Right atrium auricular region (tissue), 2 donors: ENCODE data around the gene MYOF. TPM values are rescaled to one million over a fixed set of nuclear protein-coding genes. Genes with fewer than 3 reads are reported as not detected.
A peak's percentile ranks its signal among the peaks of the same experiment; 100 is the strongest.
"Not testable (repeated sequence)": the region's sequence is repeated elsewhere in the genome, so short reads cannot be mapped to it uniquely, and the experiment has no call there.

ENCODE experiments used
- DNase-seq: peaks from one replicate; pipeline ENCODE4 v3.0.0-alpha.2; 2019; ENCODE audit warnings: low spot score
- H3K27ac ChIP-seq, 2 donors: fragments of 200-600 bp; sonication (generic); 1 replicate in 1 of 2; 2 replicates in 1 of 2; pipeline ENCODE4 v1.5.1; 2016 to 2019
- H3K27me3 ChIP-seq, 2 donors: fragments of 200-600 bp; sonication (generic); one replicate each; pipeline versions ENCODE4 v1.5.1 to v1.6.0; 2017 to 2019
- H3K36me3 ChIP-seq: fragments of 200-600 bp; sonication (generic); one replicate; pipeline ENCODE4 v1.5.1; 2016
- H3K4me1 ChIP-seq, 2 donors: fragments of 200-600 bp; sonication (generic); one replicate each; pipeline versions ENCODE4 v1.5.1 to v1.6.0; 2017 to 2019
- H3K4me3 ChIP-seq, 2 donors: fragments of 200-600 bp; sonication (generic); 1 replicate in 1 of 2; 2 replicates in 1 of 2; pipeline ENCODE4 v1.5.1; 2017 to 2019; ENCODE audit warnings: mild to moderate bottlenecking in 1 of 2, moderate library complexity in 1 of 2
- H3K9me3 ChIP-seq, 2 donors: fragments of 200-600 bp; sonication (generic); one replicate each; pipeline ENCODE4 v1.5.1; 2019
- total RNA-seq, 2 donors: library from RNA; depleted of rRNA; stranded (reverse); fragments of >200 nt; gene quantifications; one replicate each; pipeline ENCODE4 v1.1.0, GENCODE V29; 2016
- TF ChIP-seq, protein P1 (sequence below), 2 donors: fragments of 200-600 bp; sonication (generic); IDR thresholded peaks; one replicate each; pipeline ENCODE4 v1.5.1; 2019; ENCODE audit warnings: antibody characterized with exemption in 2 of 2

Gene MYOF
- total RNA-seq, 2 donors from 2014 or later: 13.4 to 14.1 TPM

DNA sequence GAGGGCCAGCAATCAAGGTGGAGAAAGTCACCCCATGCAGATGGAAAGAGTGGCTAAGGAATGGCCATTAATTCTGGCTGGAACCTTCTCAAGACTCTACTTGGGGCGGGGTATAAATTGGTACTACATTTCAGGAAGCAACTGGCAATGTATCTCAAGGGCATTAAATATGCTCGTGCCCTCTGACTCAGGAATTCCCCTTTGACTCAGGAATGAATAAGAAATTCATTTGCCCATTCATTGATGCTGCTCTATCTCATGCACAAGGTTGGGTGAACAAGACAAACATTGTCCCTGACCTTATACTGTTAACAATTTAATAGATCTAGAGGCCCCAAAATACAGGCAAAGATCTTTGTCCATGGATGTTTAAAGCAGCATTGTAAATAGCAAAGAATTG lies 188.1 kb downstream of the MYOF start:
- Histone ChIP-seq H3K27me3 (no peaks in the 10 kb centered on the region), H3K4me1 (no peaks in the 10 kb centered on the region), H3K9me3 (no peaks in the 10 kb centered on the region), H3K4me3 (no peak overlapping the region), H3K36me3 (no peaks in the 10 kb centered on the region), H3K27ac (no peak overlapping the region)
- no peak for DNase-seq
- TF ChIP-seq, protein P1, sequence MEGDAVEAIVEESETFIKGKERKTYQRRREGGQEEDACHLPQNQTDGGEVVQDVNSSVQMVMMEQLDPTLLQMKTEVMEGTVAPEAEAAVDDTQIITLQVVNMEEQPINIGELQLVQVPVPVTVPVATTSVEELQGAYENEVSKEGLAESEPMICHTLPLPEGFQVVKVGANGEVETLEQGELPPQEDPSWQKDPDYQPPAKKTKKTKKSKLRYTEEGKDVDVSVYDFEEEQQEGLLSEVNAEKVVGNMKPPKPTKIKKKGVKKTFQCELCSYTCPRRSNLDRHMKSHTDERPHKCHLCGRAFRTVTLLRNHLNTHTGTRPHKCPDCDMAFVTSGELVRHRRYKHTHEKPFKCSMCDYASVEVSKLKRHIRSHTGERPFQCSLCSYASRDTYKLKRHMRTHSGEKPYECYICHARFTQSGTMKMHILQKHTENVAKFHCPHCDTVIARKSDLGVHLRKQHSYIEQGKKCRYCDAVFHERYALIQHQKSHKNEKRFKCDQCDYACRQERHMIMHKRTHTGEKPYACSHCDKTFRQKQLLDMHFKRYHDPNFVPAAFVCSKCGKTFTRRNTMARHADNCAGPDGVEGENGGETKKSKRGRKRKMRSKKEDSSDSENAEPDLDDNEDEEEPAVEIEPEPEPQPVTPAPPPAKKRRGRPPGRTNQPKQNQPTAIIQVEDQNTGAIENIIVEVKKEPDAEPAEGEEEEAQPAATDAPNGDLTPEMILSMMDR (IDR thresholded peaks at IDR 0.05): no peak

DNA sequence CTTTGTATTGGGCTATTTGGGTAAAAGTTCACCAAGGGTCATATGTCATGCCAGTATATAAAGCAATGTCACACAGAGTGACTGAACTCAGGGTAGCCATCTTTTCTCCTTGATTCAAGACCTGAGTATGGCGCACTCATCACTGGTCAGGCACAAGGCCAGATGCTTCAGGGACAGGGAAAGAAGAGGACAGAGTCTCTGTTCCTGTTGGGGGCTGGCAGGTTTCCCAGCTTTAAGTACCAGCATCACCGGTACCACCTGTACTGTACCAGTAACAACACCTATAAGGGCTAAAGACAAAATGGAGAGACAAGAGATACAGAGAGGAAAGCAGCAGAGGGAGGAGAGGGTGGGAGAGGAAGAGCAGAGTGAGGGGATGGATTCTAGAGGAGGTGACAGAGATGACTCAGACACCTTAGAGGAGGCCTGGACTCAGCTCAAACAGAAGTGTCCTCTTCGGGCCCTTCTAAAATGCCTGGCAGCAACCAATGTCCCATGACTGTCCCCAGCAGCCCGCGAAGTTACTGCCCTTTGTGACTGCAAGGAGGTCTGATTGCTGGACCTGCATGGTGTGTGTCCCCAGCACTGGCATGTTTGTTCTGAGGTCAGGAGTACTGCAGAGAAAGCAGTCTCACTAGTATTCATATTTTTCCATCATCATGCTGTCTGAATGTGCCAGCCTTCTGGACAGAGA lies 191.3 kb downstream of the MYOF start:
- H3K27me3 ChIP-seq: no peaks in the 10 kb centered on the region
- DNase-seq: no peak
- H3K4me1 ChIP-seq: no peaks in the 10 kb centered on the region
- no peaks in the 10 kb centered on the region for H3K36me3 ChIP-seq
- H3K4me3 ChIP-seq: no peak overlapping the region
- no peak overlapping the region for H3K27ac ChIP-seq
- TF ChIP-seq, protein P1 (IDR thresholded peaks at IDR 0.05): no peak
- no peaks in the 10 kb centered on the region for H3K9me3 ChIP-seq

DNA sequence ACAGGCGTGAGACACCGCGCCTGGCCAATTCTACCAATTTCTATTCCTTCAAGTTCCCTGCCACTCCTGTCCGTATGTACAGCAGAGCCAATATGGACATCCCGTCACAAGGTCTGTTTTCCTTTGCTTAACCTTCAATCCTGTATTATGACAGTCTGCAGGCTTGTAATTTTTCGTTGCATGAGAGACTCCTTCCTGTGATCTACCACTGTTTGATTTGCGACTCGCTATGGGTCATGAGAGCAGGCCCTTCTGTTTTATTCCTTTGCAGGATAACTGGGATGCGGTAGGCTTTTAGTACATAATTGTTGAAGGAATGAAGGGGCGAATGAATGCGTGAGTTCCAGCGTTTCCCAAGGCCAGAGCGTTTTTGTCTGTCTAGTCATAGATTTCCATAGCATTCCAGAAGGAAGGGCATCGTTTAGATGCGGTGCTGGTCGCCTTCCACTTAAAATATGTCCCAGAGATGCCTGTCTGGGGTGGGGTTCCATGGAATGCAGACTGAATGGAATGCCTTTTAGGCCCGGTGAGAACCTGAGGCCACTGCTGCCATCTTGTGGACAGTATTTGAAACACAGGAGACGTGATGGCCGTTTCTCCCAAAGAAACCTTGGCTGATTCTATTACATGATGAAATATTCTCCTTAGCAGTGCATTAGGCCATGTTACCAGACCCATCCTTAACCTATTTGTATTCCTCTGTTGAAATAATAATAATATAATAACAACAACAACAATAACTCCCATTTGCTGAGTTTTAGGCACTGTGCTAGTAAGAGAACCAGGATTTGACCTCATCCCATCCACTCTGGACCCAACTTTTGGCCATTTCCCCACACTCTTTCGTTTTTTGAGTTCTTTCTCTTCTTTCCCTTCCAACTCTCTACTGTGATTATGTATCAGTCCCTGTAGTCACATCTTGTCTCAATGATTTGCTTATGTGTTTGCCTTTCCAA lies 193.2 kb downstream of the MYOF start:
- H3K9me3 ChIP-seq: no peaks in the 10 kb centered on the region
- TF ChIP-seq, protein P1 (IDR thresholded peaks at IDR 0.05): peak; percentile 43 to 85
- no peak overlapping the region for H3K27ac ChIP-seq
- H3K4me1 ChIP-seq: no peaks in the 10 kb centered on the region
- no peak overlapping the region for H3K4me3 ChIP-seq
- DNase-seq: peak; percentile 82
- H3K27me3 ChIP-seq: no peaks in the 10 kb centered on the region
- no peaks in the 10 kb centered on the region for H3K36me3 ChIP-seq

DNA sequence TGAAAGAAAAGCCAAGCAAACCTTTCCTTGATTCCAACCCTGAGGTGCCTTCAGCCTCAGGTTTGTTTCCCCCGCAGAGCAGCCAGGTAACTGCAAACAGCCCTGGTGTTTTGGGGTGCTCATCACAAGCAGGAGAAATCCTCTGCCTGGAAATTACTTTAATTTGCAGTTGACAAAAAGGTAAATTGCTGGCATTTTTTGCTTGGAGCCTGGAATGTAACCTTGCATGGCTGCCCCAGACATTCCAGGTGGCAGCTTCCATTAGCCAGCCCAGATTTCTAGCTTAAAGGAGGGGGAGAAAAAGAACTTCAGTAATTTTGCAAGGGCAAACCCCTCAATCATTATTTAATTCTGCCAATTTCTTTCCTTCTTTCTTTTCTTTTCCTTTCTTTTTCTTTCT lies 194.4 kb downstream of the MYOF start:
- no peaks in the 10 kb centered on the region for H3K9me3 ChIP-seq
- no peak for DNase-seq
- no peaks in the 10 kb centered on the region for H3K27me3 ChIP-seq
- no peaks in the 10 kb centered on the region for H3K36me3 ChIP-seq
- no peak overlapping the region for H3K27ac ChIP-seq
- no peak overlapping the region for H3K4me3 ChIP-seq
- TF ChIP-seq, protein P1 (IDR thresholded peaks at IDR 0.05): no peak
- H3K4me1 ChIP-seq: no peaks in the 10 kb centered on the region

DNA sequence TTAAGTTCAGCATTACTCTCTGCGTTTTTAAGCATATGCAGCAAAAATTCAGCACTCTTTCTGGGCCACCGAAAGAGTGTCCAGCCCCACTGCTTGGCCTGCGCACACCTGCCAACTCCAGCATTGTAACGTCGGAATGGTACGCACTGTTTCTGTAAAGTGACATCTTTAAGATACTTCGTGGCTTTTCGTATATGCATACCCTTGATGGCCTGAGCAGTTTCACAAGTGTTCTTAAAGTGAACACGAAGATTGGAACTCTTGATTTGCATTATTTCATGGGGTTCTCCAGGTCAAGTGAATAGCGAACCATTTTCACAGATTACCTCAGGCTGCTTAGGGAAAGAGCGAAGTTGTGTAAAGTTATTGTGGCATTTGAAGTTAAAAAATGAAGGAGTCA lies 197.9 kb downstream of the MYOF start:
- not testable (repeated sequence) for H3K4me3 ChIP-seq, H3K9me3 ChIP-seq, H3K27ac ChIP-seq, H3K27me3 ChIP-seq, H3K36me3 ChIP-seq, H3K4me1 ChIP-seq, DNase-seq

DNA sequence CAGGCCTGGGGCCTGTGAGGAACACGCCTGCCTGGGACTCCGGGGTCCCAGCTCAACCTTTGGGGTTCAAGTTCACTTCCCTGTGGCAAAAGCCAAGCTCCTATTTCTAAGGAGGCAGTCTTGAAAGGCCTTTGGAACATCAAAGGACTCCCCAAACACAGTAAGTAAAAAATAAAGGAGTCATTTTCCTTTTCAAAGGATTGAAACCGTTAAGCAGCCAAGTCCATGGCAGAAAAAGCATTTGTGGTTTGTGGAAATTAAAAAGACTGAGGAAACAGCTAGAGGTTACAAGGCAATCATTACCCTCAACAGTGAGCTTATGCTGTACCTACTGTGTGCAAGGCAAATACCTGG lies 200.8 kb downstream of the MYOF start:
- H3K27me3 ChIP-seq: no peaks in the 10 kb centered on the region
- H3K4me1 ChIP-seq: no peaks in the 10 kb centered on the region
- H3K36me3 ChIP-seq: no peaks in the 10 kb centered on the region
- DNase-seq: no peak
- no peak overlapping the region for H3K4me3 ChIP-seq
- no peaks in the 10 kb centered on the region for H3K9me3 ChIP-seq
- no peak overlapping the region for H3K27ac ChIP-seq
- TF ChIP-seq, protein P1 (IDR thresholded peaks at IDR 0.05): no peak
